GM12865 (cell line): ENCODE data around the gene FBXW9.

Experiments
- DNase-seq: peaks from one replicate; pipeline ENCODE4 v3.0.0; 2010; ENCODE audit warnings: low read depth
- H3K4me3 ChIP-seq: 2 replicates; pipeline ENCODE4 v1.5.1; 2011; ENCODE audit warnings: mild to moderate bottlenecking, low read depth, low read length, control low read depth
- CTCF ChIP-seq: IDR thresholded peaks from 2 replicates; pipeline ENCODE4 v1.5.1; 2011; ENCODE audit warnings: low read length, control low read depth, low read depth, inconsistent platforms; ENCODE audit not compliant: insufficient read depth; ENCODE audit errors: missing control alignments

The FBXW9 gene

GRCh38 chr19:12711187-12711586 is 14.8 kb upstream of the FBXW9 start:
- no peak overlapping the region for H3K4me3 ChIP-seq
- no peak for DNase-seq
- no peak for TF ChIP-seq CTCF

- no peak for TF ChIP-seq CTCF
- no peak overlapping the region for H3K4me3 ChIP-seq
- DNase-seq = no peak
These were observed 12.2 kb upstream of the FBXW9 start for GRCh38 chr19:12708641-12709040.

GRCh38 chr19:12706332-12706718 is 9.9 kb upstream of the FBXW9 start:
- TF ChIP-seq CTCF = no peak
- H3K4me3 ChIP-seq = no peak overlapping the region
- no peak for DNase-seq

GRCh38 chr19:12705654-12706331 is 9.4 kb upstream of the FBXW9 start:
- no peak for TF ChIP-seq CTCF
- DNase-seq = no peak
- H3K4me3 ChIP-seq = no peak overlapping the region

- TF ChIP-seq CTCF = no peak
- DNase-seq = no peak
- H3K4me3 ChIP-seq = no peak overlapping the region
These were observed 8.7 kb upstream of the FBXW9 start for GRCh38 chr19:12705169-12705568.

- peak; percentile 50 for DNase-seq
- no peak for TF ChIP-seq CTCF
These were observed 6.6 kb upstream of the FBXW9 start for GRCh38 chr19:12703046-12703445.

More at GRCh38 chr19:12703046-12703445, 6.6 kb upstream of the FBXW9 start:
- H3K4me3 ChIP-seq = no peak overlapping the region
